ENCODE data around the gene PCSK4.

DNA sequence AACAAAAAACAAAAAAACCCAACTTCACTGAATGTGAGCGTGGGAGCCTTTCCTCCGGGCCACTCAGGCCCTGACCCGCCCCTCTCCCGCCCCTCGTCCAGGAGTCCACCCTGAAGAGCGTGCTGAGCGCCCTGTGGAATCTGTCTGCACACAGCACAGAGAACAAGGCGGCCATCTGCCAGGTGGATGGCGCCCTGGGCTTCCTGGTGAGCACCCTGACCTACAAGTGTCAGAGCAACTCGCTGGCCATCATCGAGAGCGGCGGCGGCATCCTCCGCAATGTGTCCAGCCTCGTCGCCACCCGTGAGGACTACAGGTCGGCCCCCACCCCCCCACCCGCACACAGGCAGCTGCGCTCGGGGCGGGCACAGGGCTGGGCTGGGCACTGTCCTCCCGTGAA lies 28.3 kb downstream of the PCSK4 start:
- TF ChIP-seq EZH2 (IDR thresholded peaks at IDR 0.05; ENCODE audit: low read length): no peak
- TF ChIP-seq, protein P1, sequence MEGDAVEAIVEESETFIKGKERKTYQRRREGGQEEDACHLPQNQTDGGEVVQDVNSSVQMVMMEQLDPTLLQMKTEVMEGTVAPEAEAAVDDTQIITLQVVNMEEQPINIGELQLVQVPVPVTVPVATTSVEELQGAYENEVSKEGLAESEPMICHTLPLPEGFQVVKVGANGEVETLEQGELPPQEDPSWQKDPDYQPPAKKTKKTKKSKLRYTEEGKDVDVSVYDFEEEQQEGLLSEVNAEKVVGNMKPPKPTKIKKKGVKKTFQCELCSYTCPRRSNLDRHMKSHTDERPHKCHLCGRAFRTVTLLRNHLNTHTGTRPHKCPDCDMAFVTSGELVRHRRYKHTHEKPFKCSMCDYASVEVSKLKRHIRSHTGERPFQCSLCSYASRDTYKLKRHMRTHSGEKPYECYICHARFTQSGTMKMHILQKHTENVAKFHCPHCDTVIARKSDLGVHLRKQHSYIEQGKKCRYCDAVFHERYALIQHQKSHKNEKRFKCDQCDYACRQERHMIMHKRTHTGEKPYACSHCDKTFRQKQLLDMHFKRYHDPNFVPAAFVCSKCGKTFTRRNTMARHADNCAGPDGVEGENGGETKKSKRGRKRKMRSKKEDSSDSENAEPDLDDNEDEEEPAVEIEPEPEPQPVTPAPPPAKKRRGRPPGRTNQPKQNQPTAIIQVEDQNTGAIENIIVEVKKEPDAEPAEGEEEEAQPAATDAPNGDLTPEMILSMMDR (optimal IDR thresholded peaks at IDR 0.05 in 1 of 3, IDR thresholded peaks at IDR 0.05 in 1 of 3, conservative IDR thresholded peaks at IDR 0.05 in 1 of 3; ENCODE audit: extremely low read depth in 1 of 3, insufficient read depth in 2 of 3, low read length in 3 of 3): no peak
